GM18873 (cell line): ENCODE data around the gene HES4.
"Not testable (repeated sequence)": the region's sequence is repeated elsewhere in the genome, so short reads cannot be mapped to it uniquely, and the experiment has no call there.

Experiments
- ATAC-seq: cut with Tn5 transposase; IDR thresholded peaks from one replicate; pipeline ENCODE4 v1.9.1; 2021; ENCODE audit warnings: mild to moderate bottlenecking, moderate library complexity, moderate number of reproducible peaks; ENCODE audit not compliant: unreplicated experiment, low FRiP score

Gene HES4

DNA sequence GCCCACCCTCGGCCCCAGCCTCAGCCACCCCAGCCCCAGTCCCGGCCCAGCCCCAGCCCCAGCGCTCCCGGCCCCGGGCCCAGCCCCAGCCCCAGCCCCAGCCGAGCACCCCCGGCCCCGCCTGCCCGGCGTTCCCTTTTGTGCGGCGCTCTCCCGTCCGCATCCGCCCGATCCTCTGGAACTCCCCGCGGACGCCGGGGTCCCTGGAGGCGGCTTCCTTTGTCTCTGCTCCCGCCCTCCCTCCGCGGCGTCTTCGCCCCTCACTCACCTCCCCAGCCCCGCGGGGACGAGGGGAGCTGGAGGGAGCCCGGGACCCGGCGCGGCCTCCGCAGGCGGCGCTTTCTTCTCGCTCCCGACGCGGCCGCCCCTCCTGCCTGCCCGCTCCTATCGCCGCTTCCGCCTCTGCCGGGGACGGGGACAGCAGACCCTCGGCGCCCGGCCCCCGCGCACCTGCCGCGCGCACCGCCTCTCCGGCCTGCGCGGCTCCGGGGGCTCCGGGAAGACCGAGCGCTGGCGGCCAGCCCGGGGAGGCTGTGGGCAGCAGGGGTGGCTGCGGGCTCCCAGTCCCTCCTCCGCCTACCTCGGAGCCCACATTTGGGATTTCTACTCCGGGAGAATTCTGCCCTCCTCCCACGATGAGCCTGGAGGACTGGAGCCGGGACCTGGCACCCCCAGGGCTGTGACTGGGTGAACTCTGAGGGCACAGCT lies 34.0 kb upstream of the HES4 start:
- ATAC-seq: no peak

DNA sequence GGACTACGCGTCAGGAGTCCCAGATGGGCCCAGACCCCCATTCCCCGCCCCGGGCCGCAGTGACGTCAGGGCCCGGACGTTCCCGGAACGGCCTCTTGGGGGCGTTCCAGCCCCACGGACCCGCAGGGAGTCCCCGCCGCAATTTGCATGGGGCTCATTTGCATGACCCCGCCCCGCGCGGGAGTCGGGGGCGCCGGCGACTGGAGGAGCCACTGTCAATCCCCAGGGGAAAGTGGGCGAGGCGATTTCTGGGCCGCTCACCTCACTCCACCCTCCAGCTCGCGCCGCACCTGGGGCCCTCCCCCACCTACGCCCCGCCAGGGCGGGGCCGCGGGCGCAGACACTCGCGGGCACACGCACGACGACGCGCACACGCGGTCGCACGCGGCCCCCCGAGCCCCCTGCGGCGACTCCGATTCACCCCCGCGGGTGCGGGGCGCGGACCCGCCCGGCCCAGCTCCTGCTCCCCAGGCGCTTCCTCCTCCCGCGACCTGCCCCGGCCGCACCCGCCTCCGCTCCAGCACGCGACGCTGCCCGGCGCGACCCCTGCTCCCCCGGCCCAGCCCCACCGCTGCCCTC lies 33.2 kb upstream of the HES4 start:
- ATAC-seq: peak; percentile 79

DNA sequence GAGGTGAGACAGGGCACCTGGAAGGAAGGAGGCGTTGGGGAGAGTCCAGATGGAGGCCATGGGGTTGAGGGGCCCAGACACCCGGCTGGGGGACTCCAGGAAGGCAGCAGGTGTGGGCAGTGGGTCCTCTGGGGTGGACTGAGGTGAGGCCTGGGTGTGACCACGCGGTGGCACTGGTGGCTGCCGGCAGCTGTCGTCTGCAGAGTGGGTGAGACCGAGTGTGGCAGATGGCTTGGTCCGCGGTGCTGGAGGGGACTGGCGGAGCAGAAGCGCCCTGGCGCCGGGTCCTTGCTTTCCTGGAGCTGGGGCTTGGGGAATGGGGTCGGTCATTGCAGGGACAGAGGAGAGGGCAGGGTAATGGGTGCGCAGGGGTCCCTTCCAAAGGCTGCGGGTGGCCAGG lies 32.5 kb upstream of the HES4 start:
- no peak for ATAC-seq

DNA sequence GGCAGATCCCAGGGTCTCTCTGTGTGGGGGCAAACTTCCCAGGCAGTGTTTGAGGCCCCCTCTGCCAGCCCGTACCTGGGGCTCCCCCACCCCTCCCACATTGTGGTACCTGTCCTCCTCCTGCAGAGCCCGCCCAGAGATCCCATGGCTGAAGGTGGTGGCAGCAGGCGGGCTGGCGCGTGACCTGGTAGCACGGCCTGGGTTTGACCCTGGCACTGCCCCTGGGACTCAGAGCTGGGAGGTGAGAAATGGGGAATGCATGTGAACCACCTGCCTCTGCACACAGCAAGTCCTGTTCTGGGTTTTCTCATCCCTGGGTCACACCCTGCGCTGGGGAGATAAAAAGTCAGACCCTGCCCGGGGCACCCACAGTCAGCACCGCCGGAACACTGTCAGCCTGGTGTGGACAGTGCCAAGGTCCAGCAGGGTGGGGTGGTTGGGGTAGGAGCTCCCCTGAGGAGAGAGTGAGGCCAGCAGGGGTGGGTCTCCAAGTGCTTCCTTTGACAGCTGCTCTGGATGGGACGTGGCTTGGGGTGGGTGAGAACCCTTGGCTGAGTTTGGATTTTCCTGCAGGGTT lies 31.9 kb upstream of the HES4 start:
- no peak for ATAC-seq

DNA sequence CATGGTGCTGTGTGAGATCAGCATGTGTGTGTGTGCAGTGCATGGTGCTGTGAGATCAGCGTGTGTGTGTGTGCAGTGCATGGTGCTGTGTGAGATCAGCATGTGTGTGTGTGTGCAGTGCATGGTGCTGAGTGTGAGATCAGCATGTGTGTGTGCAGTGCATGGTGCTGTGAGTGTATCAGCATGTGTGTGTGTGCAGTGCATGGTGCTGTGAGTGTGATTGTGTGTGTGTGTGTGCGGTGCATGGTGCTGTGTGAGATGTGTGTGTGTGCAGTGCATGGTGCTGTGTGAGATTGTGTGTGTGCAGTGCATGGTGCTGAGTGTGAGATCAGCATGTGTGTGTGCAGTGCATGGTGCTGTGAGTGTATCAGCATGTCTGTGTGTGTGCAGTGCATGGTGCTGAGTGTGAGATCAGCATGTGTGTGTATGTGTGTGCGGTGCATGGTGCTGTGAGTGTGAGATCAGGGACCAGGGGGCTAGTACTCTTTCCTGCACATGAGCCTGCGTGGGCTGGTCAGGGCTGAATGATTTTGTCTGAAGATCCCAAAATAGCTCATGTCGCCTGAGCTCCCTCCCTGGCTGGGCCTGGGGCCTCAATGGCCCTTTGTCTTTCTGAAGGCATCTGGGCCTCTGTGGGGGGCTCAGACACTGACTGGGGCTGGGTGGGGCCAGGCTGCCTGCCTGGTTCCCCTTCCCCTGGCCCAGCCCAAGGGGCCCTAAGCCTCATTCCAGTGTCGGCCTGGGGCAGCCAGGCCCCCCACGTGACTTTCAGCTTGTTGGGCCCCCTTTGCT lies 31.2 kb upstream of the HES4 start:
- not testable (repeated sequence) for ATAC-seq

DNA sequence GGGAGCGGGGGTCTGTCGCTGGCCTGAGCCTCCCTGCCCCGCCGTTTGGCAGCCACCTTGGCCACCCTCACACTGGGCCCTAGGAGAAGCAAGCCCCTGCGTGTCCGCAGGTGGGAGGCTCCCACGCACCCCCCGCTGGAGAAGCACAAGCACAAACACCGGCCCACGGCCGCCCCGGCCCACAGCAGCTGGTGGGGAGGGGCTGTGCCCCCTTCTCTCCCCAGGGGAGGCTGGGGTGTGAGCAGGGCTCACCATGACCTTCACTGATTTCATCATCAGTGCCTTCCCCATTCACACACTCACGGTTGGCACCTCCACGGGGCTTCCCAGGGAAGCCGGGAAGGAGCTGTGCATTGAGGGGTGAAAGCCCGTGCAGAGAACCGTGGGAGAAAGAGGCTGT lies 27.9 kb upstream of the HES4 start:
- ATAC-seq: no peak

DNA sequence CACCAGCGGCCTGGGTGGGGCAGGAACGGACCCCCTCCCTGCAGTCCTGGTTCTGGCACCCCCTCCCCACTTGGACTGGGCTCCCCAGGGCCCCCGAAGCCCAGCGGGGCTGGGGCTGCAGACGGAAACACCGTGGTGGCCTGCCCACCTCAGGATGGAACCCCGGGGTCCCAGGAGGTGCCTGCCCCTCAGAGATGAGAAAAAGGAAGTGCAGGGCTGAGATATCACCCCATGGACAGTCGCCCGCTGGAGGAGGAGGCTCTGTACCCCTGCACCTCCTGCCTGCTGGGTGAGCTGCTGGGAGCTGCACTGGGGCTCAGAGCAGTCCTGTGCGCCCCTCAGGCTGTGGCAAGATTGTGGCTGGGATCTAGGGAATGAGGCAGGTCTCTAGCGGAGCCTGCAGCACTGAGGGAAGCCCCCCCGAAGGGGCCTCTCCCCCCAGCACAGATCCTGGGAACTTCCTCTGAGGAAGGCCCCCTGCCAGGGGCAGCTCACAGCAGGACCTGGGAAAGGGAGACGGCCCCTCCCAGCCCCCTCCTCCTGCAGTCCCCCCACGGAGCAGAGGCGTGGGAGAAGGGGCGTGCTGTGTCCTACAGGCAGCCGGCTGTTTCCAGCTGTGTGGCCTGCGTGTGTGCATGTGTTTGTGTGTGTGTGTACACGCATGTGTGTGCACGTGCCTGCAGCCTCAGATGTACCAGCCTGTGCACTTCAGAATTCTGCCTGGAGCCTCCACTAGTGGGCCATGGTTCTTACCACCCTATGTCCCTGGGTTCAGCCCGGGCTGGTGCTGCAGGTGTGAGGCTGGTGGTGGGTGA lies 26.9 kb upstream of the HES4 start:
- no peak for ATAC-seq

DNA sequence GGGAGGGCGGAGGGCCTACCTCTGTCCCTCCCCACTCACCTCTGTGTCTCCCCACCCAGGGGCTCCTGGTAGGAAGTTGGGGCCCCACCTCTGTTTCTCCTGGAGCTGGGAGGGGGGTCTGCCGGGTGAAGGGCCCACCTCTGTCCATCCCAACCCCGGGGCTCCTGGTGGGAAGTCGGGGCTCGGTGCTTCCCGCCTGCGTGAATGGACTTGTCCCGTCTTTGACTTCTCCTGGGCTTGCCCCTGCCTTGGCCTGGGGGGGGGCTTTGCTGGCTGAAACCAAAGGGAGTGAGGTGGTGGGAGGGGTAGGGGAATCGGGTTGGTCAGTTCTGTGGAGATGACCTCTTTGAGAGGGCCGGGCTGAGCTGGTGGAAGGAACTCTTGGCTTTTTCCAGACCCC lies 25.8 kb upstream of the HES4 start:
- ATAC-seq: no peak

DNA sequence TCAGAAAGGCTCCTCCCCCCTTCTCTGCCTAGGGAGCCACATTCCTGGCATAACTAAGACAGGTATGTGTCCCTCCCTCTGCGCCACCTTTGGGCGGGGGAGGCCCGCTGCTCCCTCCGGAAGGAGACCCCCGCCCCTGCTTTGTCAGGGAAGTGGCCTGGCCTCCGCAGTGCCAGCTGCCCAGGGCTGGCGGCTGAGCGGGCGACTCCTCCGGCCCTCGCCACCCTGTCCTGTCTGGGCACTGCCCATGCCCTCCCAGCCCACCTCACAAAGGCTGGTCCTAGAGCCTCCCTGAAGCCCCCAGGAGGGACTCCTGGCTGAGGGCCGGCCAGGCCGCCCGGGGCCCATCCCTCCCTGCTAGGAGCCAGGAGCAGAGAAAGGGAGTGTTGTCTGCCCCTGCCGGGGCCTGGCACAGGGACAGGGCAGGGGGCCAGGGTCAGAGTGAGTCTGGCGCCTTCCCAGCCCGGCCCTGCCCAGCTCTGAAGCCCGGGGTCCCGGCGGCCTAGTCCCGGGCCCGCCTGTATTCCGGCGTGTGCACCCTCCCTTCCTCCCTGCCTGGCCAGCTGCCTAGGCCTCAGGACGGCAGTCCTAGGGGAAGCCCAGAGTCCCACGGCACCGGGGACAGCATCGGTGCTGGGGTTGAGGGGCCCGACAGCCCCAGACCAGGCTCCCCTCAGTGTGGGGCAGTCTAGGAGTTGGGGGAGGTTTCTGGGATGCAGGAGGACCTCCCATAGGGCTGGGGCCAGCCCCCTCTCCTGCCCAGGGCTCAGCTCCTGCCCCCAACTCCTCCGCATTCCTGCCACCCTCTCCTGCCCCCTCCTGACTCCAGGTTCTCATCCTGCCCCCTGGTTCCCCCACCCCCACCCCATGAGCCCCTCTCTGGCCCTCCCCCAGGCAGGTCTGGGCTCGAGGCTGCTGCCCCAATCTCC lies 25.1 kb upstream of the HES4 start:
- ATAC-seq: no peak

DNA sequence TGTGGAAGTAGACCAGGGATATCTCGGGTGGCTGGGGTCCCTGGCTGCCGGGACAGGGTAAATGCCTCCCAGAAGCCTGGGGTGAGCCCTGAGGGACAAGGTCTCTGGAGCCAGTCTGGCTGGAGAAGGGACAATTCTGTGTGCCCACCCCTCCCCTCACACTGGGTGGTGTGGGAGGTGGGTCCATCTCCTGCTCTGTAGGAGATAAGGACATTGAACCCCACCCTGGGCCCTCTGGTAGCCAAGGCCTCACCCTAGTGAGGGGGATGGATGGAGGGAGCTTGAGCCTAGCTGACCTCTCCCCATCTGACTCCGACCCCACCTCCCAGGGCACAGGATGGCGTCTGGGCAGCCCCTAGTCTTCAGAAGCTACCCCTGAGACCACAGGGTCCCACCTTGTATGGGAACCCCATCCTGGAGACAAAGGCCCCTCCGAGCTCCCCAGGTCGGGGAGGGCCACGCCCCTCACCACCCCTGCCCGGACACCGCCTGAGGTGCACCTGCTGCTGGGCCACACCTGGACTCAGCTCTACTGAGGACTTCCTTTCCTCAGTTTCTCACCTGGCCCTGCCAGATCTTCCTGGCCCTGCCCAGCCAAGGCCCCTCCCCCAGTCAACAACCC lies 24.4 kb upstream of the HES4 start:
- no peak for ATAC-seq

DNA sequence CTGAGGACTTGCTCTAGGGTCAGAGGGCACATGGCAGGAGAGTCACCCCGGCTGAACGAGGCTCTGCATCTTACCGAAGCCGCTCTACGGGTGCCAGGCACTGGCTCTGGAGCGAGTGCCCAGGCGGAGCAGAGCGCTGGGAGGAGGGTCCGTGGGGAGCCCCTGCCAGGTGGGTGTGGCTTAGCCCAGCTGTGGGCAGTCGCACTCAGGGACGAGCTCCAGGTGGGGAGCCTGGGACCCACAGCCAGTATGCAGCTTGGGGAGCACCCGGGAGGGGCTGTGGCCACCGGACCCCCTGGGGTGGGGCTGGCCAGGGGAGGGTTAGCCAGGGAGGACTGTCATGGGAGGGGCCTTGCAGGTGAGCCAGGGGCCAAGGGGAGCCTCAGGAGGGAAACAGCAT lies 23.8 kb upstream of the HES4 start:
- no peak for ATAC-seq

DNA sequence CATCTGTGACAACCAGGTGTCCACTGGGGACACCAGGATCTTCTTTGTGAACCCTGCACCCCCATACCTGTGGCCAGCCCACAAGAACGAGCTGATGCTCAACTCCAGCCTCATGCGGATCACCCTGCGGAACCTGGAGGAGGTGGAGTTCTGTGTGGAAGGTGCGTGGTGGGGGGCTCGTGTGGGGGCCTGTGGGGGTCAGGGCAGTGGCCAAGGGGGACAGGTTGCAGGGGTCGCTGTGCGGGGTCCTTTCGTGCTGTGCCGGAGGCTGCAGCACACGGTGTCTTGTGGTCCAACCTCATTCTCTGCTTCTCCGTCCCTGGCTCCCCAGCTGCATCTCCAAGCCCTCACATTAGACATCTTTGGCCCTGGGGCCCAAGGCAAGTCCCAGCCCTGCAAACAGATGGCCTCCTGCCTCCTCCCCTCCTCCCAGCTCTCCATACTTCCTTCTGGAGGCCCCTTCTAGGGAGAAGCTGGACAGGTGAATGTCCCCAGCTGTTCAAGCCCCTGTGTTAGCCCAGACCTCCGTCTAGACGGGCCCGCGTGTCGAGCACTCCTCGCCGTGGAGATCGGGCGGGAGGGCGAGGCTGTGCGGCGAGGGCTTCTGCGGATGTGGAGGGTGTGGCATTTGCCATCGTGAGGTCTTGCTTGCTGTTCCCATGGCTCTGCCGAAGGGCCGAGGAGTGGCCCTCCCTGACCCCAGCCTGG lies 22.6 kb upstream of the HES4 start:
- ATAC-seq: no peak

DNA sequence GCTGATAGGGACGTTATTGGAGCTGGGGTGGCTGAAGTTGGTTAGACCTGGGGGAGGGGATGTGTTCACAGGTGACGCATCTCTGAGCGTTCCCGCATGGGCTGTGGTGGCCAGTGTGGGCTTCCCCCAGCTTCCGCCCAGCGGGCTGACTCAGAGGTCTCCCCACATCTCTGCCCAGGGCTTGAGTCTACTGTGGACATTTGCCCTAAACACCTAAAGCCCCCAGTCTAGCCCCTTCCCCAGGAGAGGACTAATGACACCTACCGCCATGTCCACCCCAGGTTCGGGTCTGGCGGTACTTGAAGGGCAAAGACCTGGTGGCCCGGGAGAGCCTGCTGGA lies 22.0 kb upstream of the HES4 start:
- ATAC-seq: no peak

DNA sequence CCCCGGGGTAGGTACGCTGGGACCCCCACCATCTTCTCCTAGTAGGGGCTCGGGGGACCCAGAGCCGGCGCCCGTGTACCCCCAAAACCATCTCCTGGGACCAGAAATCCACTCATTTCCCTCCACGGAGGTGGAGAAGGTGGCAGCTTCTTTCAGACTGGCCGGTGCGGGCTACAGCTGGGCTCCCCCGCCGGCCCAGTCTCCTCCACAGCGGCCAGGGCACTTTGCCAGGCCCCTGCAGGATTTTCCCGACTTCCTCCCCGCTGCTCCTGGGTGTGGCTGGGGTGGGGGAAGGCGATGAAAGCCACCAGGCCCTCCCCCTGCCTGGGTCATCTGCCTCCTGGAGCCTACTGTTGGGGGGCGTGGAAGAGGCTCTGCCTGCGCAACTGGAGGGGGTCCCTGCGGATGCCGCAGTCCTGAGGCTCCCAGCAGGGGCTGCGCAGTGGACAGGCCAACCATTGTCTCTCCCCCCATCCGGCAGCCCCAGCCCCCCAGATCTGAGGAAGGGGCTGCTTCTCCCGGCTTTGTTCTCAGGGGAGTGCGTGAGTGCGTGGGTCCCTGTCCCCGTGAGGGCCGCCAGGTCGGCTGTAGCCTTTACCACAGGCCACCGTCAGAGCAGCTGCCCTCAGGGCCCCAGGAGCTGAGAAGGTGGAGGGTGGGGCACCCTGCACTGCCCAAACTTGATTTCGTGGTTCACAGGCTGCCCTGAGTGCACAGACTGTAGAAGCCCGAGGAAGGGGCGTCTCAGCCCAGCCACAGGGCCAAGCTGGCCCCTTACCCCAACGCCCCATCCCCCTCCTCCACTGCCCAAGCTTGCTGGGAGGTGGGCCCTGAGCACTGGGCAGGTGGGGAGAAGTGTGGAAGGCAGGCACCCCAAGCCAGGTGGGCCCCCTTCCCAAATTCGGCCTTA lies 21.4 kb upstream of the HES4 start:
- no peak for ATAC-seq

DNA sequence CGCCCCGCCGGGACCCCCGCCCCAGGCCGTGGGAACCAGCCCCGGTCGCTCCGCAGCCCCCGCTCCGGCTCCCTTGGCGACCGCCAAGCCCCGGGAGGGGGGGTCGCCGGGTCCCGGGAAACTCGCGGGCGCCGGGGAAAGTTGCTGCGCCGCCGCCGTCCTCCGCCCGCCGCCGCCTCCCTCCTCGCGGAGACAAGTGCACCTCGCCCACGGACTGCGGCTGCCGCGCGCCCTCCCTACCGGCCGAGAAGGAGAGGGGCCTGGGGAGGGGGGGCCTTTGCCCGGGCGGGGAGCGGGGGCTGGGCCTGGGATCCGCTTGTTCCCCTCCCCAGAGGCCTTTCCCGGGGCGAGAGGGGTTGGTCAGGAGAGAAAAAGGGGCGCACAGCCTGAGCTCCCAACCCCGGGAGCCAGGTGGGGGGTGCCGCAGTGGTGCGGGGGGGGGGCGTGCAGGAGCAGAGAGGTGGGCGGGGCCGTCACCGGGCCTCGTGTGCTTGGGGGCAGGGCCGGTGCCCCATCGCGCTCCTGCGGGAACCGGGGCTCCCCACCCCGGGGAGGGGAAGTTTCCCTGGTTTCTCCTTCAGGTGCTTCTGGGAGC lies 20.6 kb upstream of the HES4 start:
- no peak for ATAC-seq

DNA sequence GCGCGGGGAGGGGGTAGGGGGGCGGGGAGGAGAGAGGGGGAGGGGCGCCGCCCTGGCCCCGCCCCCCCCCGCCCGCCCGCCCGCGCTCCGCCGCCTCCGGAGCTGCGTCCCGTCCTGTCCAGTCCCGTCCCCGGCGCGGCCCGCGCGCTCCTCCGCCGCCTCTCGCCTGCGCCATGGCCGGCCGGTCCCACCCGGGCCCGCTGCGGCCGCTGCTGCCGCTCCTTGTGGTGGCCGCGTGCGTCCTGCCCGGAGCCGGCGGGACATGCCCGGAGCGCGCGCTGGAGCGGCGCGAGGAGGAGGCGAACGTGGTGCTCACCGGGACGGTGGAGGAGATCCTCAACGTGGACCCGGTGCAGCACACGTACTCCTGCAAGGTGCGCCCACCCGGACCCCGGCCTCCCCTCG lies 20.1 kb upstream of the HES4 start, which contains the start of gene AGRN:
Gene AGRN (plus strand): TSS at position 121 of the 405 bp plus-strand sequence. CDS start 53 bp downstream, at position 174.
- no peak for ATAC-seq
